Nucleus accumbens (tissue), 56 donors: ENCODE data around the gene KCTD17.
"Not testable (repeated sequence)": the region's sequence is repeated elsewhere in the genome, so short reads cannot be mapped to it uniquely, and the experiment has no call there.

Experiments used
- DNase-seq, 56 donors: peaks; one replicate each; lab custom pipeline; 2025; lab: John Stamatoyannopoulos, UW

KCTD17 gene

DNA sequence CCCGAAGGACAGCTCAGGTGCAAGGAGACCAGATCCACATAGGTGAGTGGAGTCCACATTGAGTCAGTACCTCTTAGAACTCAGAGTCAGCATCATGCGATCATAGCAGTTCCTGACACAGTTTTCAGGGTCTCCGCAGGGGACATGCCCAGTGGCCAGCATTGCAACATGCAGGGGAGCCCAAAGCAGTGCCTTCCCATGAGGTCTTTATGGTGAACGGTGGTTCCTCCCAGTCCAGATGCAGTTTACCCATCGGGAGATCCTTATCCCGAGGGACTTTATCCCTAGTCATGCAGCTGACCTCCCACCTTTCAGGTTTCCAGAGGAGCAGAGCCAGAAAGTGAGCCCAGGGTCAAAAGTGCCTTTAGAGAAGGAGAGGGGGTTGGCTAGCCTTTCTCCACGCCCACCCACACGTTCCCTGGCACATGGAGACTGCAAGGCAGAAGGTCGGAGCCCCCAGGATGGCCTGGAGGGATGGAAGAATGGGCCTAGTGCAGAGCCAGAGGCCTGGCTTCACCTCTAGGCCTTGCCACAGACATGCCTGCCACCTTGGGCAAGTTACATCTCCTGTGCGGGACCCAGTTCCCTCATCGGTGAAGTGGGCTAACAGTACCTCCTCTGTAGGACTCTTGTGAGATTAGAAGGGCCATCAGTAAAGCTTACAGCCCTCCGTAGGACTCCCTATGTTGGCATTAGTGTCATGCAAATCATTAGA is 6.4 kb downstream of the KCTD17 start:
- DNase-seq, result no peak

DNA sequence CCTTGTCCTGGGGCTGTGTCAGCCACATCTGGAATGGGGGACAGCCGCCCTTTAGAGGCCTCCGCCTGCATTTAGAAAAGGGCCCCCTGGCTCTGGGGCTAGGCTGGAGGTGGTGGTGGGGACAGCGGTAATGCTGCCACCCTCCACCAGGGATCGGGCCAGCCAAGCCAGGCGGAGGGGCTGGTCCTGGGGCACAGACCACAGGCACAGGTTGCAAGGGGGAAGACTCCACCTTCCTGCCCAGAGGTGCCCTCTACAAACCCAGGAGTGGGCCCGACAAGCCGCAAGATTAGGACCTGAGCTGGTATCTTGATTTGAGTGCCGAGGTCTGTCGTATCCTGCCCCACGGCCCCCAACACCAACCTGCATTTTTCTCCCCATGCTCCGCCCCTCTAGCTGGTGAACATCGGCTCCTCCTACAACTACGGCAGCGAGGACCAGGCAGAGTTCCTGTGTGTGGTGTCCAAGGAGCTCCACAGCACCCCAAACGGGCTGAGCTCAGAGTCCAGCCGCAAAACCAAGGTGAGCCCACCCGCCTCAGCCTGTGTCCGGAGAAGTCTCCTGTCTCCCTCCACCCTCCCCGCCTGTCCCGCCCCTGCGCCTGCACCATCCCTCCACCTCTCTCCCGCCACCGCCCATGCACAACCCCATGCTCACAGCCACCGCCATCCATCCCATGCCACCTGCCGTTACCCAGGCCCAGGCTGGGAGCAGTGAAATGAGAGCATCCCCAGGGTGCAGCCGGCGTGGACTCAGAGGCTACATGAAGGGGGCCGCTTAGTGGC is 7.6 kb downstream of the KCTD17 start:
- no peak for DNase-seq

DNA sequence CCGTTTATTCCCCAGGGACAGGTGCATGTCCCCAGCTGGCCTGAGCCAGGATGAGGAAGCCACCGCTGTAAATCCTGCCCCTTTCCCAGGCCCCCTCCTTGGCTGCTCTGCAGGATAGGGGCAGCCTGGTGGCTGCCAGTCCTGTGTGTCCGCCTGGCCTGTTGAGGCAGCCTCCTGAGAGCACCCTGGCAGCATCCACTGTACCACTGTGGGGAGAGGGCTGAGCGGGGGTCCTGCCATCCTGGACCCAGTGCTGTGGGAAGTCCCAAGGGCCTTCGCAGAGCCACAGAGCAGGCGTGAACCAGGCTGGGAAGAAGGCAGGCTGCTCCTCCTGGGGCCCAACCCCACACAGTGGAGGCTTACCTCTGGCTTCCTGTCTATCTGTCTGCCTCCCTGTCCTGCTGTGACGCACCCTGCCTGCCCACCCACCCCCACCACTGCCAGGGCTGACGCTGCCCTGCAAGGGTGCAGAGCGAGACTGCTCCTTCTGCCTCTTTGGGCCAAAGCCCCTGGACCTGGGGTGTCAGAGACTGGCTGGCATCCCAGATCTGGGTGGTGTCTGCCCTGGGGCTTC is 8.4 kb downstream of the KCTD17 start:
- DNase-seq, result peak in 1 of 56 donors; percentile 26

DNA sequence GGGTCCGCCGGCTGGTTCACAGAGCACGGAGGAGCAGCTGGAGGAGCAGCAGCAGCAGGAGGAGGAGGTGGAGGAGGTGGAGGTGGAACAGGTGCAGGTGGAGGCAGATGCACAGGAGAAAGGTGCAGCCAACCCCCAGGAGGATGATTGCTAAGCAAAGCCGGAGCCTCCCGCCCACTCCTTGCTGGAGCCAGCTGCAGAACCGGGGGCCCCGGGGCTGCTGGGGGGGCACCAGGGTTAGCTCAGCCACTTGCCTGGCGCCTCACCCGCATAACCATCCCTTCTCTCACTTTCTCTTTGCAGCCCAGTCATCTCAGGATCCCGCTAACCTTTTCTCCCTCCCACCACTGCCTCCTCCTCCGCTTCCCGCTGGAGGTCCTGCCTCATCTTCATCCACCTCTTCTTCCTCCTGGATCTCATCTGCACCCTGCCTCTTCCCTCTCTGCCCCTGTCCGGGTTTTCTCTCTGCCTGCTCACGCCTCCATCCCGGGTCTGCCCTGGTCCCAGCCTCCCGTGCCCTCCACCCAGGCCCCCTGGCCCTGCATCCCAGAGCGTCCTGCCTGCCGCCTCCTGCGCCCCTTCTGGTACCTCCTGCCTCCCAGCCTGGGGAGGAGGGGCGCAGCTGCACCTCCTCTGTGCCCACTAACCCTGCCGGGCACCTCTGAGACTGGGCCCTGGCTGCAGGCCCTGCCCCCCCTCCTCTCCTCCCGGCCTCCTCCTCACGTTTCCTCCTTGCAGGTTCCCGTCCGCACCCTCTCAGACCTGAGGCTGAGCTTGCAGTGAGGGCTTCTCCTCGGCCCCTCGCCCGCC is 9.5 kb downstream of the KCTD17 start:
- peak in 19 of 56 donors; percentile 10 to 73 (median 43) for DNase-seq

DNA sequence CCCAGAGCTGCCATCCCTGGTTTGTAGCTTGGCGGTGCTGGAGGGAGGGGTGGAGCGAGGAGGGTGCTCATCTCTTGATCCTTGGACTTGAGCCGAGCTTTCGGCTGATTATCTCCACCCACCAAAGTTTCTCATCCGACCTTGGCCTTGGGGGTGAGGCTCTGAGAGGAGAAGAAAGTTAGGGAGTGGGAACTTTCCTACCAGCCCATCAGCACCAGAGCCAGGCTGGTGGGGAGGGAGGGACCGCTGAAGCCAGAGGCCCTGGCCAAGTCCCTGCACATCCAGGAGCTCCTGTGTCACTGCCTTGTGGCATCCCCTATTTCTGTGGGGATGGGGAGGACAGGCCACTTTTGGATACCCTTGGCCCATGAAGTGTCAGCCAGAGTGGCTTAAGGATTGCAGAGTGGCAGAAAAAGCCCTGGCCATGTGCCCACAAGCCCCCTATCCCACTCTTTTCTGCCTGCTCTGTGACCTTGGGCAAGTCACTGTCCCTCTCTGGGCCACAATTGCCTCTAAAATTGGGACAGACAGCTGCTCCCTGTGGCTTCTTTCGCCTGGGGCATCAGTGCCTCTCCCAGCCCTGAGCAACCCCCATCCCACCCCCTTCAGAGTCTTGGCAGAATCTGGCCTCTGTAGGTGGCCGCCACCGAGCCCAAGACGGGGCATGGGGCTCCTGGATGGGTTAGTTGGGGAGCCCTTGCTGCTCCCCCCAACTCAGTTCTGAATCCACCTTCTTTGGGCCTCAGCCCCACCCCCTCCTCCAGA is 10.3 kb downstream of the KCTD17 start:
- peak in 2 of 56 donors; percentile 18 to 23 for DNase-seq

DNA sequence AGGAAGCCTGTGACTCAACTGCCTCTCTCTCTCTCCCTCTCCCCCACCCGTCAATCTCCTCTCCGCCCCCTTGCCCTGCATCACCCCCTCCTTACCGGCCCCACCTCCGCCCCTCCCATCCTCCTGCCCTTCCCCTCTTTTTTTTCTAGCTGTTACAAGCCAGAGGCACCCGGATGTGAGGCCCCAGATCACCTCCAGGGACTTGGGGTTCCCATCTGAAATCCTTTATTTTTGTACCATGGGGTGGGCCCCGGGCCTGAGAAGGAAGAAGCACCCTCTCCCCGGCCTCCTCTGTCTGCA is 10.8 kb downstream of the KCTD17 start:
- peak in 19 of 56 donors; percentile 17 to 74 (median 46) for DNase-seq

DNA sequence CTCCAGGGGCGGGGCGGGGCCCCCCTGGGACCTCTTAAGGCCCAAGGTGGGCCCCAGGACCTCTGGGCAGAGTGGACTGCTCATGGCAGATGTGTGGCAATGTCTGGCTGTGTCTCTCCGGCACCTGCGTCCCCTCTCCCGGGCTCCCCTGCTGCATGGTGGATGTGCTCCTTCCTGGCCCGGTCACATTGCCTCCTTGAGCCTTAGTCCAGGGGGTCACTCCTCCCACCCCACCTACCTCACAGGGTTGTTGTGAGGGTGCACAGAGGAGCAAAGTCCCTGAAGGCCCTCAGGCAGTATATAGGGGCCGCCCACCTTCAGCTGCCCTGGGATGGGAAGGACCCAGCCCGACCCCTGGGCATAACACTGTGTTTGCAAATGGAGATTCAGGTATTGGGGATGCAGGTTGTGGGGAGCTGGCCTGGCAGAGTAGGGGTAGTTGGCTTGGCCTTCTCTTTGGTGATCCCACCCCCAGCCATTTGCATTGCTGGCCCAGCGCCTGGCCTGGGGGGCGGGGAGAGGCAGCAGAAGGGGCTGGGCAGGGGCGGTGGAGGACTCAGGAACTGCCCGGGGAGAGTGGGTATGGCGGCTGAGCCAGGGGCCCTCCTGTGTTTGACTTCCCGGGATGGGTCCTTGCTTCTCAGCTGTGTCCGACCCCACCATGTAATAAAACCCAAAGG is 11.3 kb downstream of the KCTD17 start:
- DNase-seq, result no peak

DNA sequence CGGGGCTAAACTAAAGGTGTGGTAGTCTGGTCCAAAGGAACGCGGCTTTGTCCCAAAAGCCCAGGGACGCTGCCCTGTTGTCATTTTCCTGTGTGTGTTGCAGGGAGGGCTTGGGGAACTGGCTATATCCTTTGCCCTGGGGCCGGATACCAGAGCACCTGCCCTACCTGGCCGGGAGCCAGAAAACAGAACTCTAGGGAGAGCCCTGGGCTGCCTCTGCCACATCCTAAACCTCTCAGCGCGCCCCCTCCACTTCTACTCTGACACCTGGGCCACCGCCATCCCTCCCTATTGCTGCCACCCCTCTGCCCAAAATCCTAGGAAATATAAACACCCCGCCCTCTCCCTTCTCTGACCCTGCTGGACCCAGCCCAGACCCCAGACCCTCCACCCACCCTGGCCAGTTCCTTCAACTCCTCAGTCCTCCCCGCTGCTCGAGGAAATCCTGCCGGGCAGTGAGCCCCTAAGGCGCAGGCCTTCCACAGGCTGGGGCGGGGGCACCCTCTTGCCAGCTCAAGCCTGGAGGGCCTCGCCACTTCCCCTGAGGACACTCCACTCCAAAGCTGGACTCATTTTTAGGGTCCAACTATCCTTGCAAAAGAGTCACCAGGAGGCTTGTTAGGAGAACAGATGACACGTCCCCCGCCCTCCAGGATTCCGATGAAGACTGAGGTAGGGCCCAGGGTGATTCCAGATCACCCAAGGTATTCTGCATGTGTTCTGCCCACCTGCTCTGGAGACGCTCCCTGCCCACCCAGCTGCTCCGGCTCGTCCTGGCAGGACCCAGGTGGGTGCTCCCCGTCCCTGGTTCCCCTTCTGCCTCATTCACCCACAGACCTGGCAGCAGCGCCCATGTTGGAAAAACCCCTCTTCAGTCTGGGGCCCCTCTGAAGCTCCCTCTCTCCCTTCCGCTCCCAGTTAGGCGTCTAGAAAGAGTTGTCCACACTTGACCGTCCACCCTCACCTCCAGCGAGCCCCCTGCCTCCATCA is 12.2 kb downstream of the KCTD17 start:
- no peak for DNase-seq

DNA sequence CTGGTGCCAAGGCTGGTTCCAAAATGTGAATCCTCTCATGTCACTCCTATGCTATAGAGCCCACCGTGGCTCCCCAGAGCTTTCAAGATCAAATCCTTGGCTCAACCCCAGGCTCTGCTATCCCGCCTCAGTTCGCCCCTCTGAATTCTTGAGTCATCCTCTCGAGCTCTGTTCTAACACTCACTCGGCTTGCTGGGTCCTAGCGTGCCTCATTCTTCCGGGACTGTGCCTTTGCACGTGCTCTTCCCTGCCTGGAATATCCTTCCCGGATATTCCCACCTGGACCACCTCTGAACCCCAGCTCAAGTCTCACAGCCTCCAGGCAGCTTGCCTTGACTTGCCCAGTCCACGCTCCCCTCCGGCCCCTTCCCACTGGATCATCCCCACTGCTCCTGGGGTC is 13.0 kb downstream of the KCTD17 start:
- DNase-seq, result no peak

DNA sequence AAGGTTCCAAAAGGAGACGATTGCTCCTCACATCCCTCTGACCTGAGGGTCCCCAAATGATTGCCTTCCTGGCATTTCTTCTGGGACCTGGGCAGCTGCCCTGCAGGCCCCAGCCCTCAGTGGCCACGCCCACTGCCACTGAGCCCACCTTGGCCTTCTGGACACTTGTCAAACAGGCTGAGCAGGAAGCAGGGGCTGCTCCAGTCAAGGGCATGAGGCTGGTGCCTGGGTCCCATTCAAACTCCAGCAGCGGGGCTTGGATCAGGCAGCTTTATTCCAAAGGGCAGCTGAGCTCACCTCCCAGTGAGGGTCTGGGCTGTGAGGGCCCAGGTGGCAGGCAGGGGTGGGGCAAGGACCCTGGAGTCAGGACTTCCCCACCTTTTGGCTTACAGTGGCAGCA is 13.6 kb downstream of the KCTD17 start:
- DNase-seq, result no peak

DNA sequence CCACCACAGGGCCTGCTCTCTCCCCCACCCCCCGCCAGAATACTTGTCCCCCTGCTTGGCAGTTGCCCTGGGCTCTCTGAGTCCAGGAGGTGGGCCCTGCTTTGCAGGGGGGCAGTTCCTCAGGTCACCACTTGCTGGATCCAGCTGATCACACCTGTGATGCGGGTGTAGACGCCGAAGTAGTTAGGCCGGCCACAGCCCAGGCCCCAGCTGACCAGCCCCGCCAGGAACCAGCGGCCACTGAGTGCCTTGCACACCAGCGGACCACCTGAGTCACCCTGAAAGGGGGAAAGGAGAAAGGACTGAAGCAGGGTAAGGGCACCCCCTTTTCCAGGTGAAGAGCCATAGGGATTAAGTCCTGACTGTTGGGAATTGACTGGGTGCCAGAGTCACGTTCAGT is 14.4 kb downstream of the KCTD17 start:
- no peak for DNase-seq

DNA sequence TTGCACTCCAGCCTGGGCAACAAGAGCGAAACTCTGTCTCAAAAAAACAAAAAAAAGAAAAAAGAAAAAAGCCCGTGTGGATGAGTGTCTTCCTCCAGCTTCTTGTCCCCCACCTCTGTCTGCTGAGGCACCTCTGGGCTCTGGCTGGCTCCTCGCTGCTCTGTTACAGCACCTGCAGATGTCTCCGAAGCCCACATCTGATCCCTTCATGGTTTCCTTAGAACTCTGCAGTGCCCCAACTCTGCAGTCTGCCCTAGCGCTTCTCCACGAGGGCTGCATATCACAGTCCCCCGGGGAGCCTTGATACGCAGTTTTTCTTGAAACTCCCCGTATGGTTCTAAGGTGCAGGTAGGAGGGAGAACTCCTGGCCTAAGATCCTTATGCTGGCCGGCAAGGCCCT is 15.9 kb downstream of the KCTD17 start:
- no peak for DNase-seq

DNA sequence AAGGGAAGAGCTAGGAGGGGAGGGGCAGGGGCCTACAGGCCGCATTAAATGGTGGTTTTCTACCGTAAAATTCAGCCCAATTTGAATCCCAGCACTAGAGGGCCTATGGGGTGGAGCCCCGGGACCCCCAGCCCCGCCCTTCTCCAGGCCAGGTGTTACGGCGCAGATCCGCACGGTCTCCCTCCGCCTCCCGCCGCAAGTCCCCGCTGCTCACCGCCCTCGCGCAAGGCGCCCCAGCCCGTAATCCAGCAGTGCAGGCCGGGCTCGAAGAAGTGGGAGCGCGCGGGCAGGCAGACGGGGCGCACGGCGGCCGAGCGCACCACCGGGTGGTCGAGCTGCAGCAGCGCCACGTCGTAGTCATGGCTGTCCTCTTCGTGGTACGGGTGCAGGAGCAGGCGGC is 17.3 kb downstream of the KCTD17 start:
- no peak for DNase-seq

DNA sequence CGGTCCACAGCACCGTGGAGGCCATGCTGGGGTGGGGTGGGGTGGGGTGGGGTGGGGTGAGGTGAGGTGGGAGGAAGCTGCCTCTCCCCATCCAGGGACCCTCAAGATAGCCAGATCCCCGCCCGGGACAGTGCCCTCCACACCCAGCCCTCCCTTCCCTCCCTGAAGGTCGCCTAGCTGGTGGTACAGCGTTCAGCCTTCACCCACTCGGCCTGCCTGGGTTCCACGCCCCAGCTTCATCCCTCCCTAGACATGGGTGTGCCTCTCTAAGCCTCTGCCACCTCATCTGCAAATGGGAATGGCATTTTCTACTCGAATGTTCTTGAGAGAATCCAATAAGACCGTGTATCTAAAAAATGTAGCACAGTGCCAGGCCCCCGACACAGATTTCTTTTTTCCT is 17.8 kb downstream of the KCTD17 start:
- peak in 9 of 56 donors; percentile 4 to 39 (median 26) for DNase-seq

DNA sequence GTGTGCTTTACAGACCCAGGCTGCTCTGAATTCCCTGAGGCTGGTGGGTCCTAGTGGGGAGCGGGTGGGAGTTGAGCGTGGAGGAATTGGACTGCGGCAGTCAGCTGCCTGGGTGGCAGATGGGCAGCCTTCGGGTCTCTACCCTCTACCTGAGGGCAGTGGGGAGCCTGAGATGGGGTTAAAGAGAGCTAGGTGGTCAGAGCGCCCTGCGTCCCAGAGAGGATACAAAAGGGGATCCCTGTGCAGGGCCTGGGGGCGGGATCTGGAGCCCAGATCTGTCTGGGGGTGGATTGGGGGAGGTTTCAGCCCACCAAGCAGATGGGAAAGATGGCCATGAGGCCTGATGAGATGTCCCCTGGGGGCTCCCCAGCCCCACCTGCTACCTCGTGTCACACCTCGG is 18.2 kb downstream of the KCTD17 start:
- DNase-seq, result no peak

DNA sequence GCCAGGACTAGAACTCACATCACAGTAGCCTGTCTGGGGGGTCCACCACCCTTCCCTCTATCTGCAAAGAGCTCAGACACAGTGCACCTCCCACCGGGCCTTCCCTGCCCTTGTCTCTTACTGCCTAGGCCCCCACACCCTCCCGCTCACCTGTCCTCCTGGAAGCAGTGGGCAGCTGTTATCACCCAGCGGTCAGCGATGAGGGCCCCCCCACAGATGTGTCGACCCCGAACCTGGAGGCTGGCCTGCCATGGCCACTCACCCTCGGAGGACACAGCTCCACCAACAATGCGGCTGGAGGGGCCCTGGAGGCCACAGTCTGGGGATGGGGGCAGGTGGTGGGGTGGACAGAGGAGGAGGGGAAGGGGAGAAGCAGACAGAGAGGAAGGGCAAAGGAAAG is 18.8 kb downstream of the KCTD17 start:
- no peak for DNase-seq

DNA sequence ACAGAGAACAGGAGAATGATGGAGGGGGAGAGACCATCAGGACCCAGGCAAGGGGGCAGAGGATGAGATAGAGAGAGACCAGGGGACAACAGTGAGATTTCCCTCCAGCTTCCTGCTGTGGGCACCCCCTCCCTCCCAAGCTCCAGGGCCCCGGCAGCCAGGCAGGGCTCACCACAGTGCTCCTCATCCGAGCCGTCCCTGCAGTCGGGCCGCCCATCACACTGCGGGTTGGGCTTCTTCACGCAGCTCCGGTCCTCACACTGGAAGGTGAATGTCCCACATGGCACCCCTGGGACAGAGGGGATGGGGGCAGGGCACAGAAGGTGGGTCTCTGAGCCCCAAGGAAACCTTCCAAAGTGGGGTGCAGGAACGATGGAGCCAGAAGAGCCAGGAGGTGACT is 19.2 kb downstream of the KCTD17 start:
- DNase-seq, result no peak

DNA sequence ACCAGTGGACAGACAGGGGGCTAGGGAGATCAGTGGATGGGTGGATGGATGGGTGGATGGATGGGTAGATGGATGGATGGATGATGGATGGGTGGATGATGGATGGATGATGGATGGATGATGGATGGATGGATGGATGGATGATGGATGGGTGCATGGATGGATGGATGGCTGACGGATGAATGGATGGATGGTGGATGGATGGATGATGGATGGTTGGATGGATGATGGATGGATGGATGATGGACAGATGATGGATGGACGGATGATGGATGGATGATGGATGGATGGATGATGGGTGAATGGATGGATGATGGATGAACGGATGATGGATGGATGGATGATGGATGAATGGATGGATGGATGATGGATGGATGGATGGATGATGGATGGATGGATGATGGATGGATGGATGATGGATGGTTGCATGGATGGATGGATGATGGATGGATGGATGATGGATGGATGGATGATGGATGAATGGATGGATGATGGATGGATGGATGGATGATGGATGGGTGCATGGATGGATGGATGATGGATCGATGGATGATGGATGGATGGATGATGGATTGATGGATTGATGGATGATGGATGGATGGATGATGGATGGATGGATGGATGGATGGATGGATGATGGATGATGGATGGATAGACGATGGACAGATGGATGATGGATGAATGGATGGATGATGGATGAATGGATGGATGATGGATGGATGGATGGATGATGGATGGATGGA is 20.5 kb downstream of the KCTD17 start:
- not testable (repeated sequence) for DNase-seq
